ENCODE results near the gene BCAS1. TPM values are rescaled to one million over a fixed set of nuclear protein-coding genes. Genes with fewer than 3 reads are reported as not detected.

The BCAS1 gene
- total and polyA plus RNA-seq, 10 of the 15 experiments (the other 5 are each of a cell fraction or from before 2014, with no cell fraction given) = 0.21 to 1.4 (median 0.55) TPM

- no peak for TF ChIP-seq SUZ12 (IDR thresholded peaks at IDR 0.05; ENCODE audit: unreplicated experiment)
- TF ChIP-seq PRDM15 (CRISPR knock-in tag; IDR thresholded peaks at IDR 0.05) = no peak
- no peak for TF ChIP-seq ZNF274 (IDR thresholded peaks at IDR 0.05; ENCODE audit: insufficient read depth, insufficient read length)
- no peak for TF ChIP-seq BCLAF1 (IDR thresholded peaks at IDR 0.05)
- peak; percentile 58; the same call in 1 of the 2 replicates for TF ChIP-seq POLR2AphosphoS5 (IDR thresholded peaks at IDR 0.05; ENCODE audit: low read length)
- peak; percentile 62 for TF ChIP-seq RUNX3 (IDR thresholded peaks at IDR 0.05; ENCODE audit: low read length)
- TF ChIP-seq CEBPB (IDR thresholded peaks at IDR 0.05; ENCODE audit: borderline replicate concordance in 1 of 2, low read depth in 2 of 2, low read length in 2 of 2) = no peak
- TF ChIP-seq ZNF384 (IDR thresholded peaks at IDR 0.05; ENCODE audit: borderline replicate concordance, low read depth, low read length) = no peak
- TF ChIP-seq MEF2A (IDR thresholded peaks at IDR 0.05; ENCODE audit: insufficient read depth, low read depth, low read length) = no peak
- TF ChIP-seq BRCA1 (IDR thresholded peaks at IDR 0.05; ENCODE audit: low read depth, low read length) = peak; percentile 53; the same call in 1 of the 2 replicates
These were observed 11.8 kb downstream of the BCAS1 start (continued) for GRCh38 chr20:54058420-54059139.
